ENCODE results near the gene CBFA2T2.
"Not testable (repeated sequence)": the region's sequence is repeated elsewhere in the genome, so short reads cannot be mapped to it uniquely, and the experiment has no call there.

CBFA2T2 gene

DNA sequence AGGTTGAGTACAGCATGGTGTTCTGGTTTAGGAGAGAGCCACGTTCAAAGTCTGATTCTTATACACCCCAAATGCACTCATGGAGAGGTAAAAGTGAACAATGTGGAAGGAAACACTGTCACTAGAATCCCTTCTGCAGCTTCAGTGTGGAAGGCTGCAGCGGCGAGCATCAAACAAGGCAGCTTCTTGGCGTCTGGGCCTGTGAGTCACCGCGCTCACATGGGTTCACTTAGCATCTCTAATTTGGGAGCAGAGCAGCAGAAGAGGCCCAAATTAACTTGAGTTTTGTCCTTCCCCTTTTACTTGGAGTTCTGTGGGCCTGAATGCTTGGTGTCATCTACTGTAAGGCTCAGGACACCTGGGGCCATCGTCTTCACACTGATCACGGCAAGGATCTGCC lies 207.2 kb downstream of the CBFA2T2 start:
- TF ChIP-seq, protein P1, sequence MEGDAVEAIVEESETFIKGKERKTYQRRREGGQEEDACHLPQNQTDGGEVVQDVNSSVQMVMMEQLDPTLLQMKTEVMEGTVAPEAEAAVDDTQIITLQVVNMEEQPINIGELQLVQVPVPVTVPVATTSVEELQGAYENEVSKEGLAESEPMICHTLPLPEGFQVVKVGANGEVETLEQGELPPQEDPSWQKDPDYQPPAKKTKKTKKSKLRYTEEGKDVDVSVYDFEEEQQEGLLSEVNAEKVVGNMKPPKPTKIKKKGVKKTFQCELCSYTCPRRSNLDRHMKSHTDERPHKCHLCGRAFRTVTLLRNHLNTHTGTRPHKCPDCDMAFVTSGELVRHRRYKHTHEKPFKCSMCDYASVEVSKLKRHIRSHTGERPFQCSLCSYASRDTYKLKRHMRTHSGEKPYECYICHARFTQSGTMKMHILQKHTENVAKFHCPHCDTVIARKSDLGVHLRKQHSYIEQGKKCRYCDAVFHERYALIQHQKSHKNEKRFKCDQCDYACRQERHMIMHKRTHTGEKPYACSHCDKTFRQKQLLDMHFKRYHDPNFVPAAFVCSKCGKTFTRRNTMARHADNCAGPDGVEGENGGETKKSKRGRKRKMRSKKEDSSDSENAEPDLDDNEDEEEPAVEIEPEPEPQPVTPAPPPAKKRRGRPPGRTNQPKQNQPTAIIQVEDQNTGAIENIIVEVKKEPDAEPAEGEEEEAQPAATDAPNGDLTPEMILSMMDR (IDR thresholded peaks at IDR 0.05; ENCODE audit: low read depth, low read length, missing control alignments), result no peak
- in situ Hi-C loops (cut with HindIII; ENCODE audit: low pct_ligation_motif_present, low sequenced_read_pairs), result no loop called here
- H3K27me3 ChIP-seq (replicated peaks), result no peaks in the 10 kb centered on the region
- no peak overlapping the region for H3K4me3 ChIP-seq (ENCODE audit: low read depth, low read length)
- no peaks in the 10 kb centered on the region for H3K36me3 ChIP-seq (replicated peaks)
- H3K27ac ChIP-seq, result no peak overlapping the region
- no peak for DNase-seq

DNA sequence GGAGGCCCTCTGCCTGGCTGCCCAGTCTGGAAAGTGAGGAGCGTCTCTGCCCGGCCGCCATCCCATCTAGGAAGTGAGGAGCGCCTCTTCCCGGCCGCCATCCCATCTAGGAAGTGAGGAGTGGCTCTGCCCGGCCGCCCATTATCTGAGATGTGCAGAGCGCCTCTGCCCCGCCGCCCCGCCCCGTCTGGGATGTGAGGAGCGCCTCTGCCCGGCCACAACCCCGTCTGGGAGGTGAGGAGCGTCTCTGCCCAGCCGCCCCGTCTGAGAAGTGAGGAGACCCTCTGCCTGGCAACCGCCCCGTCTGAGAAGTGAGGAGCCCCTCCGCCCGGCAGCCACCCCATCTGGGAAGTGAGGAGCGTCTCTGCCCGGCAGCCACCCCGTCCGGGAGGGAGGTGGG lies 209.1 kb downstream of the CBFA2T2 start:
- H3K4me3 ChIP-seq (ENCODE audit: low read depth, low read length); H3K27ac ChIP-seq; DNase-seq; H3K27me3 ChIP-seq (replicated peaks); in situ Hi-C loops (cut with HindIII; ENCODE audit: low pct_ligation_motif_present, low sequenced_read_pairs); H3K36me3 ChIP-seq (replicated peaks): not testable (repeated sequence)
